Peyer's patch (tissue), 4 donors: Measurements from ENCODE around the gene USP10. TPM values are rescaled to one million over a fixed set of nuclear protein-coding genes. Genes with fewer than 3 reads are reported as not detected.
A peak's percentile ranks its signal among the peaks of the same experiment; 100 is the strongest.

Experiments
- DNase-seq, 3 donors: peaks; one replicate each; pipeline ENCODE4 v3.0.0-alpha.2; 2017 to 2019
- H3K27ac ChIP-seq, 4 donors: fragments of 200-600 bp; sonication (generic); one replicate each; pipeline ENCODE4 v1.5.1; 2016 to 2019
- H3K27me3 ChIP-seq, 2 donors: fragments of 200-600 bp; sonication (generic); one replicate each; pipeline ENCODE4 v1.5.1; 2019
- H3K36me3 ChIP-seq, 3 donors: fragments of 200-600 bp; sonication (generic); one replicate each; pipeline ENCODE4 v1.5.1; 2016 to 2019
- H3K4me1 ChIP-seq, 4 donors: fragments of 200-600 bp; sonication (generic); one replicate each; pipeline ENCODE4 v1.5.1; 2016 to 2019
- H3K4me3 ChIP-seq, 4 donors: fragments of 200-600 bp; sonication (generic); 1 replicate in 3 of 4; 2 replicates in 1 of 4; pipeline ENCODE4 v1.5.1; 2016 to 2019; ENCODE audit warnings: mild to moderate bottlenecking in 1 of 4
- H3K9me3 ChIP-seq, 4 donors: fragments of 200-600 bp; sonication (generic); one replicate each; pipeline ENCODE4 v1.5.1; 2016 to 2019; ENCODE audit warnings: mild to moderate bottlenecking in 1 of 4
- CTCF ChIP-seq, 6 experiments: fragments of 450-650 bp in 4 of 6; fragments of 200-600 bp in 2 of 6; sonication (generic) in 1 of 6; IDR thresholded peaks; one replicate each; pipeline ENCODE4 v1.5.1; 2017 to 2019; ENCODE audit warnings: antibody characterized with exemption in 6 of 6, mild to moderate bottlenecking in 3 of 6, moderate library complexity in 1 of 6
- POLR2A ChIP-seq, 2 donors: fragments of 450-650 bp; IDR thresholded peaks; one replicate each; pipeline ENCODE4 v1.5.1; 2017; ENCODE audit warnings: antibody characterized with exemption in 2 of 2, mild to moderate bottlenecking in 2 of 2, moderate library complexity in 2 of 2
- total RNA-seq, 4 donors: library from RNA; depleted of rRNA; stranded (reverse); fragments of >200 nt; gene quantifications; one replicate each; pipeline ENCODE4 v1.1.0, GENCODE V29; 2016

Gene USP10
- total RNA-seq, 4 donors from 2014 or later, result 48.0 to 85.5 (median 59.9) TPM

GRCh38 chr16:84788920-84789391, 89.2 kb downstream of the USP10 start:
- Histone ChIP-seq H3K27me3 (no peaks in the 10 kb centered on the region), H3K9me3 (no peaks in the 10 kb centered on the region), H3K4me1 (peaks cover 0 to 24% (median 3%) of the 10 kb centered on the region in 4 donors), H3K27ac (no peak overlapping the region), H3K36me3 (no peaks in the 10 kb centered on the region), H3K4me3 (no peak overlapping the region)
- TF ChIP-seq POLR2A (IDR thresholded peaks at IDR 0.05) (no peak), CTCF (IDR thresholded peaks at IDR 0.05) (no peak)
- DNase-seq, result no peak

- Histone ChIP-seq H3K27ac (no peak overlapping the region), H3K9me3 (no peaks in the 10 kb centered on the region), H3K4me1 (peaks cover 0 to 27% (median 3%) of the 10 kb centered on the region in 4 donors), H3K27me3 (no peaks in the 10 kb centered on the region), H3K36me3 (no peaks in the 10 kb centered on the region), H3K4me3 (no peak overlapping the region)
- DNase-seq, result no peak
- TF ChIP-seq CTCF (IDR thresholded peaks at IDR 0.05) (no peak), POLR2A (IDR thresholded peaks at IDR 0.05) (no peak)
Measured at GRCh38 chr16:84789431-84789830, 89.6 kb downstream of the USP10 start.

DNA sequence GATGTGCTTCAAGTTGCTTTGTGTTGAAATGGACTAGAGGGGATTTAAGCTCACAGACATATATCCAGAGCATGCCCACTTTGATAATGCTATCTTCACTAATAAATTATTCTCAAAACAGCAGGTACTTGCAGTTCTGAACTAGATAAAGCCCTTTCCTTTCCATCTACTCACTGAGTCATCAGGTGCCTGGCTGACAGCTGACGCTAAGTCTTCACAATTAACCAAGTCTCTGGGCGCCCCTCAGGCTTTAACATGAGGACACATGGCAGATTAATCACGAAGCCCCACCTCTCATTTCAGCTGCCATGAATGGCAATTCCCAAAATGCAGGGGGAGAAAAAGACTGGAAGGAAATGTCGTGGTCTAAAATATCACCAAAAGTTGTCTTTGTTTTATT, 90.5 kb downstream of the USP10 start:
- Histone ChIP-seq H3K4me3 (no peak overlapping the region), H3K36me3 (no peaks in the 10 kb centered on the region), H3K4me1 (peaks cover 0 to 30% (median 3%) of the 10 kb centered on the region in 4 donors), H3K9me3 (no peaks in the 10 kb centered on the region), H3K27me3 (no peaks in the 10 kb centered on the region), H3K27ac (peak overlapping the region in 1 of 4 donors; percentile 14)
- no peak for DNase-seq
- no peak for TF ChIP-seq CTCF (IDR thresholded peaks at IDR 0.05)
- no peak for TF ChIP-seq POLR2A (IDR thresholded peaks at IDR 0.05)

DNA sequence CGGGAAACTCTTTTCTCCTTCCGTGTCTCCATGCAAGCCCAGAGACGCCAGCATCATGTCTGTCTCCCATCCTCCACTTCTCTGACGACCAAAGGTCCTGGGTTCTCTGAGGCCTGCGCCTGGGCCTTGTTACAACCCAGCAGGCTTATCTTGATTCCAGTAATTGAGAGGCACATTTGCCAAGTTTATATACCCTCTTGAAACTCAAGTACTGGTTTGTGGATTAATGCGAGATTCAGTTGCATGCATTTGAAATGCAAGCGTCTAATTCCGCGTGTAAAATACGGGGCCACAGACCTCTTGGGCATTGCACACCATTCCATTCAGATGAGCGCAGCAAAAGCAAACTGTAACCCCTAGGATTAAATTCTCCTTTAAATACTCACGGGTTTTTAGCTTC, 91.3 kb downstream of the USP10 start:
- TF ChIP-seq POLR2A (IDR thresholded peaks at IDR 0.05), result no peak
- no peak for TF ChIP-seq CTCF (IDR thresholded peaks at IDR 0.05)
- H3K27me3 ChIP-seq, result no peaks in the 10 kb centered on the region
- DNase-seq, result no peak
- H3K9me3 ChIP-seq, result no peaks in the 10 kb centered on the region
- H3K4me1 ChIP-seq, result peaks cover 0 to 22% (median 3%) of the 10 kb centered on the region in 4 donors
- no peaks in the 10 kb centered on the region for H3K36me3 ChIP-seq
- no peak overlapping the region for H3K4me3 ChIP-seq
- H3K27ac ChIP-seq, result peak overlapping the region in 2 of 4 donors; percentile 14 to 57

- peaks cover 0 to 18% (median 3%) of the 10 kb centered on the region in 4 donors for H3K4me1 ChIP-seq
- TF ChIP-seq CTCF (IDR thresholded peaks at IDR 0.05) (no peak), POLR2A (IDR thresholded peaks at IDR 0.05) (no peak)
- H3K4me3 ChIP-seq, result no peak overlapping the region
- no peaks in the 10 kb centered on the region for H3K36me3 ChIP-seq
- no peaks in the 10 kb centered on the region for H3K27me3 ChIP-seq
- H3K9me3 ChIP-seq, result no peaks in the 10 kb centered on the region
- DNase-seq, result no peak
- H3K27ac ChIP-seq, result peak overlapping the region in 2 of 4 donors; percentile 14 to 57
Measured at GRCh38 chr16:84791501-84791900, 91.7 kb downstream of the USP10 start.

DNA sequence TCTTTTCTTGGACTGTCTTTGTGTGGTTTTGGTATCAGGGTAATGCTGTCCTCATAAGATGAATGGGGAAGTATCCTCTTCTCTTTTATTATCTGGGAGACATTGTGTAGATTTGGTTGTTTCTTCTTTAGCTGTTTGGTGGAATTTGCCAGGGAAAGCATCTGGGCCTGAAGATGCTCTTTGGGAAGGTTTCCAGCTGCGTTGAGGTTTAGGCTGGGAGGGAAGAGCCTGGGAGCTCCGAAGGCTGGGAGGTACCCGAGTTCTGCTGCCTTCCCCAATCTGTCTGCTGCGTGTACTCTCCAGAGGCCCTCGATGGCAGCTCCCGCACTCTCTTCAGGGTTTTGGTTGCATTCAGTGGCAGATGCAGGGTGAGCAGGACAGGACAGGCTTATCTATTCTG, 94.4 kb downstream of the USP10 start:
- peaks cover 0 to 7% (median 1%) of the 10 kb centered on the region in 4 donors for H3K4me1 ChIP-seq
- peak overlapping the region in 2 of 4 donors; percentile 58 to 76 for H3K27ac ChIP-seq
- no peak overlapping the region for H3K4me3 ChIP-seq

More for the DNA sequence above, 94.4 kb downstream of the USP10 start:
- TF ChIP-seq POLR2A (IDR thresholded peaks at IDR 0.05), result no peak
- TF ChIP-seq CTCF (IDR thresholded peaks at IDR 0.05), result no peak
- Histone ChIP-seq H3K27me3 (no peaks in the 10 kb centered on the region), H3K36me3 (no peaks in the 10 kb centered on the region), H3K9me3 (no peaks in the 10 kb centered on the region)
- DNase-seq, result no peak
